Activated T-helper 1 cell treated with anti-CD3 and anti-CD28 coated beads, Interleukin-12 subunit alpha, Interleukin-12 subunit beta, Interleukin-2, Interleukin-4 antibody, amounts not matched to agents 30 ng/mL and 10 ng/mL and 1 ng/mL, durations not matched to agents 14 hours and 24 hours and 36 hours (primary cell): ENCODE data around the gene IL6R. TPM values are rescaled to one million over a fixed set of nuclear protein-coding genes. Genes with fewer than 3 reads are reported as not detected.
"Not testable (repeated sequence)": the region's sequence is repeated elsewhere in the genome, so short reads cannot be mapped to it uniquely, and the experiment has no call there.

ENCODE experiments used
- DNase-seq: peaks from one replicate; pipeline ENCODE4 v3.0.0; 2021; ENCODE audit warnings: low spot score
- H3K27ac Mint-ChIP-seq: one replicate; pipeline ENCODE4 v1.8.0; 2021; ENCODE audit warnings: mild to moderate bottlenecking, mixed read lengths
- H3K27me3 Mint-ChIP-seq: one replicate; pipeline ENCODE4 v1.8.0; 2022; ENCODE audit warnings: mild to moderate bottlenecking, moderate library complexity, mixed read lengths; ENCODE audit not compliant: insufficient read depth
- H3K36me3 Mint-ChIP-seq: one replicate; pipeline ENCODE4 v1.8.0; 2021; ENCODE audit warnings: low read depth, mixed read lengths
- H3K4me1 Mint-ChIP-seq: one replicate; pipeline ENCODE4 v1.8.0; 2021; ENCODE audit warnings: low read depth, mixed read lengths
- H3K4me3 Mint-ChIP-seq: one replicate; pipeline ENCODE4 v1.8.0; 2021; ENCODE audit warnings: mild to moderate bottlenecking, moderate library complexity, mixed read lengths
- H3K9me3 Mint-ChIP-seq: one replicate; pipeline ENCODE4 v1.8.0; 2021; ENCODE audit warnings: mixed read lengths
- intact Hi-C: fragments of 100-400 bp; cut with micrococcal nuclease; formaldehyde crosslinking; loops from one replicate; pipeline ENCODE4 v1.15.1; 2024
- total RNA-seq: library from RNA; stranded (reverse); gene quantifications from 2 replicates; pipeline ENCODE4 v1.2.3, GENCODE V29; 2022

IL6R gene
- total RNA-seq = 4.9 and 5.0 TPM in 2 replicates

DNA sequence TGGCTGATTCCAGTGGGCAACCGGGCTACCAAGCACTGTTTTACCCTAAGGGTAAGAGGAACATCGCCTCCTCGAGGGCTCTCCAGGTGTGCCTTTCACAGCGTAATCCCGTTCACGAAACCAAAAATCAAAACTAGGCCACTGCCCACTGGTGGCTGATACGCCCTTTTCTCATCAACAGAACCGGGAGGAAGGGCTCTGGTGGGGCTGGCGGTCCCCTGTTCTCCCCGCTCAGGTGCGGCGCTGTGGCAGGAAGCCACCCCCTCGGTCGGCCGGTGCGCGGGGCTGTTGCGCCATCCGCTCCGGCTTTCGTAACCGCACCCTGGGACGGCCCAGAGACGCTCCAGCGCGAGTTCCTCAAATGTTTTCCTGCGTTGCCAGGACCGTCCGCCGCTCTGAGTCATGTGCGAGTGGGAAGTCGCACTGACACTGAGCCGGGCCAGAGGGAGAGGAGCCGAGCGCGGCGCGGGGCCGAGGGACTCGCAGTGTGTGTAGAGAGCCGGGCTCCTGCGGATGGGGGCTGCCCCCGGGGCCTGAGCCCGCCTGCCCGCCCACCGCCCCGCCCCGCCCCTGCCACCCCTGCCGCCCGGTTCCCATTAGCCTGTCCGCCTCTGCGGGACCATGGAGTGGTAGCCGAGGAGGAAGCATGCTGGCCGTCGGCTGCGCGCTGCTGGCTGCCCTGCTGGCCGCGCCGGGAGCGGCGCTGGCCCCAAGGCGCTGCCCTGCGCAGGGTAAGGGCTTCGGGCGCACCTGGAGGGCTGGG is at the start of gene IL6R:
Gene IL6R (plus strand): TSS at position 360 of the 763 bp plus-strand sequence. CDS start 287 bp downstream, at position 647.
- Mint-ChIP-seq H3K27ac (peak within 1 kb of the TSS; percentile 77), H3K4me3 (peak within 1 kb of the TSS; percentile 86), H3K9me3 (no peaks in the 10 kb centered on the region), H3K36me3 (no peaks in the 10 kb centered on the region), H3K4me1 (peaks cover 73% of the 10 kb centered on the region), H3K27me3 (no peaks in the 10 kb centered on the region)
- peak; percentile 62 for DNase-seq
- intact Hi-C loops = loop anchor here (1.0 to 5.0 kb wide), 6 partner anchors 40 to 597 kb away; partner anchors contain the start of genes ATP8B2, HAX1, UBE2Q1 and ZBTB7B

DNA sequence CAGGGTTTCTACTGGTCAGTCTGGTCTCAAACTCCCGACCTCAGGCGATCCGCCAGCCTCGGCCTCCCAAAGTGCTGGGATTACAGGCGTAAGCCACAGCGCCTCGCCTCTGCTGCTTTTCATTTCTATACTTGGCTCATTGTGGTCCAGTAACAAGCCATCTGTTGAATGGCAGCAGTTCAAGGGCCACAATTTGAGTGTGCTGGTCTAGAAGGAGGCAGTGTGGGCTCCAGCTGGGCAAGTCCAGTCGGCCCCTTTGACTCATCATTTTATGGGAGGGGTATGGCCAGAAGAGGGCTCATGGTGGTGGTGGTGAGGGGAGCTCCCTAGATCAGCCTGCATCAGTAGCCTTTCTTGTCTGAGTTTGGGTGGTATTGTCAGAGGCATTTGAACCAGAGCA is 46.6 kb upstream of the IL6R start:
- H3K4me1 Mint-ChIP-seq = peaks cover 9% of the 10 kb centered on the region
- DNase-seq = no peak
- intact Hi-C loops = no loop called here
- no peak overlapping the region for H3K4me3 Mint-ChIP-seq
- peaks cover 8% of the 10 kb centered on the region for H3K9me3 Mint-ChIP-seq
- no peak overlapping the region for H3K27ac Mint-ChIP-seq
- H3K36me3 Mint-ChIP-seq = no peaks in the 10 kb centered on the region
- no peaks in the 10 kb centered on the region for H3K27me3 Mint-ChIP-seq

DNA sequence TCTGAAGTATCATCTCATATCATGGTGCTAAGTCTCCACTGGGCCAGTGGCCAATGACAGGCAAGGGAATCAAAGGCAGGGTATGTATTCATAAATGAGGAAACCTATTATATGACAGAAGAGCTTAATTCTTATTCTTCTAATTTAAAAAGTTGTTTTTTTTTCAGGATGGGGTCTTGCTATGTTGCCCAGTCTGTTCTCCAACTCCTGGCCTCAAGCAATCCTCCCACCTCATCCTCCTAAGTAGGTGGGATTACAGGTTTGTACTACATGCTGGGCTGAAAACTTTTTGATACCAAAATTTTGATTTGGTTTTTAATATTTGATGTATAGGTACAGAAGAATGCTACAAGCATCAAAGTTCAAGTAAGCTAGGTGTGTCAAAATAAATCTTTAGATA is 44.9 kb upstream of the IL6R start:
- H3K36me3 Mint-ChIP-seq = no peaks in the 10 kb centered on the region
- intact Hi-C loops = no loop called here
- H3K9me3 Mint-ChIP-seq = peaks cover 8% of the 10 kb centered on the region

DNA sequence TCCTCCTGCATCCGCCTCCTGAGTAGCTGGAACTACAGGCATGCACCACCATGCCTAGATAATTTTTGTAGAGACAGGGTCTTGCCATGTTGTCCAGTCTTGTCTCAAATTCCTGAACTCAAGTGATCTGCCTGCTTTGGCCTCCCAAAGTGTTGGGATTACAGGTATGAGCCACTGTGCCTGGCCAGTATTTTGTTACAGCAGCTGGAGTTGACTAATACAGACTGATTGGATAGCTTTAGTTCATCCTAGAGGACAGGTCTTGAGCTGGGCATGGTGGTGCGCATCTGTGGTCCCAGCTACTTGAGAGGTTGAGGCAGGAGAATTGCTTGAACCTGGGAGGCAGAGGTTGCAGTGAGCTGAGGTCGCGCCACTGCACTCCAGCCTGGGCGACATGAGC is 44.3 kb upstream of the IL6R start:
- H3K27me3 Mint-ChIP-seq, H3K4me3 Mint-ChIP-seq, DNase-seq, H3K9me3 Mint-ChIP-seq, H3K27ac Mint-ChIP-seq, H3K36me3 Mint-ChIP-seq, H3K4me1 Mint-ChIP-seq, intact Hi-C loops: not testable (repeated sequence)

More for the DNA sequence above, 44.9 kb upstream of the IL6R start:
- Mint-ChIP-seq H3K4me1 (no peaks in the 10 kb centered on the region), H3K27me3 (no peaks in the 10 kb centered on the region), H3K27ac (no peak overlapping the region), H3K4me3 (no peak overlapping the region)
- DNase-seq = no peak

DNA sequence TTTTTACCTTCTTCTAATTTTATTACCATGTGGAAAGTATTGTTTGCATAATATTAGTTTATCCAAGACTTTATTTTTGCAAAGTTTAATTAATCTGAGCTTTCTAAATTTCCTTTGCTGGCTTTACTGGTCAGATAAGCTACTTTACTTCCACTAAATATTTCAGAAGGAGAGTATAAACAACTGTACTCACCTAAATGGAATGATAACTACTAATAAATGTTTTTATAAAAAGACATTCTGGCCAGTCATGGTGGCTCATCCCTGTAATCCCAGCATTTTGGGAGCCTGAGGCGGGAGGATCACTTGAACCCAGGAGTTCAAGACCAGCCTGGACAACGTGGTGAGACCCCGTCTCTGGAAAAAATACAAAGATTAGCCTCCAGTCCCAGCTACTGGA is 43.8 kb upstream of the IL6R start:
- Mint-ChIP-seq H3K9me3 (peaks cover 8% of the 10 kb centered on the region), H3K4me3 (no peak overlapping the region), H3K27me3 (peaks cover 4% of the 10 kb centered on the region), H3K27ac (no peak overlapping the region), H3K36me3 (no peaks in the 10 kb centered on the region), H3K4me1 (no peaks in the 10 kb centered on the region)
- no peak for DNase-seq
- intact Hi-C loops = no loop called here

DNA sequence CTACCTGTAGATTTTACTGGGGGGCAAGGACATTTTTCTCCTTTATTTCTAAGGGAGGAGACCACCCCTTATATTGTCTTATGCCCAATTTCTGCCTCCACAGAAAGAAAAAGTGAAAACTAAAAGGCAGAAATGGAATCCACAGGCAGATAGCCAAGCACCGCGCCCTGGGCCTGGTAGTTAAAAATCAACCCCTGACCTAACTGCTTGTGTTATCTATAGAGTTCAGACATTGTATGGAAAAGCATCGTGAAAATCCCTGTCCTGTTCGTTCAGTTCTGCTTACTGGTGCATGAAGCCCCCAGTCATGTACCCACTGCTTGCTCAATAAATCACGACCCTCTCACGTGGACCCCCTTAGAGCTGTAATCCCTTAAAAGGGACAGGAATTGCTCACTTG is 33.7 kb upstream of the IL6R start:
- H3K27me3 Mint-ChIP-seq = peaks cover 4% of the 10 kb centered on the region
- no peak overlapping the region for H3K4me3 Mint-ChIP-seq
- no peaks in the 10 kb centered on the region for H3K36me3 Mint-ChIP-seq
- H3K4me1 Mint-ChIP-seq = peaks cover 9% of the 10 kb centered on the region
- H3K9me3 Mint-ChIP-seq = no peaks in the 10 kb centered on the region
- intact Hi-C loops = no loop called here
- H3K27ac Mint-ChIP-seq = no peak overlapping the region
- no peak for DNase-seq

DNA sequence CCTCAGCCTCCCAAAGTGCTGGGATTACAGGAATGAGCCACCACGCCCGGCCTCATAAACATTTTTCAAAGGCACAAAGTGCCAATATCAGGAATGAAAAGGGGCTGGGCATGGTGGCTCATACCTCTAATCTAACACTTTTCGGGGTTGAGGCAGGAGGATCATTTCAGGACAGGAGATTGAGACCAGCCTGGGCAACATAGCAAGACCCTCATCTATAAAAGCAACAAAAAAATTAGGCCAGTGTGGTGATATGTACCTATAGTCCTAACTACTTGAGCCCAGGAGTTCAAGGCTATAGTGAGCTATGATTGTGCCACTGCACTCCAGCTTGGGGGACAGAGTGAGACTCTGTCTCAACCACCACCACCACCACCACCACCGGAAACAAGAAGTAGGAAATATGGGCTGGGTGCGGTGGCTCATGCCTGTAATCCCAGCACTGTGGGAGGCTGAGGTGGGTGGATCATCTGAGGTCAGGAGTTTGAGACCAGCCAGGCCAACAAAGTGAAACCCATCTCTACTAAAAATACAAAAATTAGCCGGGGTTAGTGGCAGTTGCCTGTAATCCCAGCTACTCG is 31.3 kb upstream of the IL6R start:
- H3K27me3 Mint-ChIP-seq, H3K4me3 Mint-ChIP-seq, H3K36me3 Mint-ChIP-seq, intact Hi-C loops, H3K27ac Mint-ChIP-seq, H3K4me1 Mint-ChIP-seq, DNase-seq, H3K9me3 Mint-ChIP-seq: not testable (repeated sequence)

DNA sequence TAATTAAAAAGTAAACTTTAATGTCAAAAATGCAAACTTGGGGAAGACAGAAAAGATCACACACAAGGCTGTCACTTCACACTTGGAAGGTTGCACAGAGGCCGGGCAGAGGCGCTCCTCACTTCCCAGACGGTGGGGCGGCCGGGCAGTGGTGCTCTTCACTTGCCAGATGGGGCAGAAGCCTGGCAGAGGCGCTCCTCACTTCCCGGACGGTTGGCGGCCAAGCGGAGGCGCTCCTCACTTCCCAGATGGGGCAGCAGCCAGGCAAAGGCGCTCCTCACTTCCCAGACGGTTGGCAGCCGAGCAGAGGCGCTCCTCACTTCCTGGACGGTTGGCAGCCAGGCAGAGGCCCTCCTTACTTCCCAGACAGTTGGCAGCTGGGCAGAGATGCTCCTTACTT is 25.8 kb upstream of the IL6R start:
- Mint-ChIP-seq H3K27me3 (peaks cover 5% of the 10 kb centered on the region), H3K36me3 (no peaks in the 10 kb centered on the region), H3K4me1 (peaks cover 3% of the 10 kb centered on the region), H3K4me3 (no peak overlapping the region), H3K27ac (no peak overlapping the region), H3K9me3 (no peaks in the 10 kb centered on the region)
- DNase-seq = no peak
- intact Hi-C loops = no loop called here

DNA sequence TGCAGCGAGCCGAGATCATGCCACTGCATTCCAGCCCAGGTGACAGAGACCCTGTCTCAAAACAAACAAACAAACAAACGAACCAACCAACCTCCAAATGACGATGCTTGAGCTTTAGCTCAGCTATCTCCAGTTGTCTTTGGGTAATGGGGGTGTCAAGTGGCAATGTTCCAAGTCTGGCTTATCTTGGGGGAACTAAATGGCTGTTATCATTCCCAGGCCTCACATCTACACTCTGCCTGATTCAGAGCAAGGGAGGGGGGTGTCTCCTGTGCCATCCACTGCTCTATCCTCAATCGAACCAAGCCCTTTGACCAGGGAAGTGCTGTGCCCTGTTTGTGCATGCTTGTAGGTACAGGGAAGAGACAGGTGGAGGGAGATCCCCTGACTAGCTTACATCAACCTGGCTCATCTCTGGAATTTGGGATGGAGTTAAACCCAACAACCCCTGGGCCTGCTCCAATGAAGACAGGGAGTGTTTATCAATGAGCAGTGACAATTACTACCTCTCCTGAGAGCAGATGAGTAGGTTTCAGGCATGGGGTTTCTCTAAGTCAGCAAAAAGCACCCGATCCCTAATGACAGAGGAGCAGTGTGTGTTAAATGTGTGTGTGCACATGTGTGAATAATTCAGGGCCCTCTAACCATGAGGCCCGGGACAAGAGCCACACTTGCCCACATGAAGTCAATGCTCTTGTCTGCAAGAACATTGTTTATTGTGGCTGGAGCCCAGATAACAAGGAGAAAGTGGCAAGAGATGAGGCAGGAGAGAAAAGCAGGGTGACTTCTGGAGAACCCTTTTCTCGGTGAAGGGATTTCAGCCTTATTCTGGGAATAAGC is 20.3 kb upstream of the IL6R start:
- H3K4me1 Mint-ChIP-seq = peaks cover 20% of the 10 kb centered on the region
- peak overlapping the region; percentile 46 for H3K27ac Mint-ChIP-seq
- H3K27me3 Mint-ChIP-seq = peaks cover 4% of the 10 kb centered on the region
- no peak for DNase-seq
- peaks cover 1% of the 10 kb centered on the region for H3K36me3 Mint-ChIP-seq
- no peaks in the 10 kb centered on the region for H3K9me3 Mint-ChIP-seq
- intact Hi-C loops = loop anchor here (5.0 kb wide), 1 partner anchor 33 kb away; no protein-coding TSS in a partner anchor
- peak overlapping the region; percentile 13 for H3K4me3 Mint-ChIP-seq

DNA sequence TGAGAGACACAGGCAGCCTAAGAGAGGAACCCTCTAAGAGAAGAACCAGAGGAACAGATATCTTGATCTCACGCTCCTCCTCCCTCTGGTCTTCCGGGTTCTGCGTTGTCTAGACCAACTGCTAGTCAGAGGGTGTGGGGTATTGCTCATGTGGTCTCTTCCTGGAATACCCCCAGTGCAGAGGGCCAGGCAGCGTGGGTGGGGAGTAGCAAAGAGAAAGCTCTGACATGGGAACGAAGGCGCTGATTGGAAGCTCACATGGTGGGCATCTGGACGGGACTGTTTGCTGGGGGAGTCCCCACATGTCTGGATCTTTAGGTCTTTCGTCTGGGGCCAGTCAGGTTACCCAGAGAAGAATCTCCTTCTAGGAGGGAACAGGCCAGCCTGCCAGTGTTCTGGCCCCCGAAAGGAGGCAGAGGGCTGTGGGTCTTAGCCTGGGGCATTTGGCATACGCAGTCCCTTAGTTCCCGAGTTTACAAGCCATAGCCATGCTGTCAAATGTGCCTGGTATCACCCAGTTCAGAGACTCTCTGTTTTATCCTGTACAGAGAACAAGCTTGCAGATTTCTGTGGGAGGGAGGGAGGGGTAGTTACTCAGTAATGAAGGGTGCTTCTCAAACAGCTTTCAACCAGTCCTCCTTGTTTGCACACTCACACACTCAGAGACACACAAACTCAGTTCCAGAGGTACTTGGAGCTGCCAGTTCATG is 18.3 kb upstream of the IL6R start:
- DNase-seq = peak; percentile 29
- H3K36me3 Mint-ChIP-seq = peaks cover 1% of the 10 kb centered on the region
- H3K27ac Mint-ChIP-seq = peak overlapping the region; percentile 92
- H3K4me1 Mint-ChIP-seq = peaks cover 20% of the 10 kb centered on the region
- peak overlapping the region; percentile 64 for H3K4me3 Mint-ChIP-seq
- no peaks in the 10 kb centered on the region for H3K27me3 Mint-ChIP-seq
- intact Hi-C loops = loop anchor here (1.0 to 5.0 kb wide), 2 partner anchors 21 to 34 kb away; no protein-coding TSS in a partner anchor
- H3K9me3 Mint-ChIP-seq = no peaks in the 10 kb centered on the region

DNA sequence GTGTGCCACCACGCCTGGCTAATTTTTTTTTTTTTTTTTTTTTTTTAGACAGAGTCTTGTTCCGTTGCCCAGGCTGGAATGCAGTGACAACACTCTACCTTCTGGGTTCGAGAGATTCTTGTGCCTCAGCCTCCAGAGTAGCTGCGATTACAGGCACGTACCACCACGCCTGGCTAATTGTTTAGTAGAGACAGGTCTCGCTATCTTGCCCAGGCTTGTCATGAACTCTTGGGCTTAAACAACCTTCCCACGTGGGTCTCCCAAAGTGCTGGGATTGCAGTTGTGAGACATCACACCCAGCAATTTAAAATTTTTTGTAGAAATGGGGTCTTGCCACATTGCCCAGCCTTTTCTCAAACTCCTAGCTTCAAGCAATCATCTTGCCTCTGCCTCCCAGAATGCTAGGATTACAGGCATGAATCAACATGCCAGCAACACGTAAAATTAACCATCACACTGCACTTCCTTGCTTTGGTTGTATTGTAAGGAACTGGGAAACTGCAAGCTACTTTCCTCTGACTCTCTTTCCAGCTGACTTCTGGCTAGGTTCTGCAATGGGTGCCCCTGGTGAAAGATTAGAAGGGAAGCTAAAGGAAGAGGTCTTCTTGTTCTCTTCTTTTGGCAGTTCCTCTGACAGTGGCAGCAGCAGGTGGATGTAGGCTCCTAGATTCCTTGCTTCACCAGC is 13.9 kb upstream of the IL6R start:
- peaks cover 2% of the 10 kb centered on the region for H3K36me3 Mint-ChIP-seq
- H3K27me3 Mint-ChIP-seq = no peaks in the 10 kb centered on the region
- no peaks in the 10 kb centered on the region for H3K9me3 Mint-ChIP-seq
- no peak overlapping the region for H3K4me3 Mint-ChIP-seq
- no peak for DNase-seq
- intact Hi-C loops = no loop called here
- H3K27ac Mint-ChIP-seq = no peak overlapping the region
- peaks cover 7% of the 10 kb centered on the region for H3K4me1 Mint-ChIP-seq

DNA sequence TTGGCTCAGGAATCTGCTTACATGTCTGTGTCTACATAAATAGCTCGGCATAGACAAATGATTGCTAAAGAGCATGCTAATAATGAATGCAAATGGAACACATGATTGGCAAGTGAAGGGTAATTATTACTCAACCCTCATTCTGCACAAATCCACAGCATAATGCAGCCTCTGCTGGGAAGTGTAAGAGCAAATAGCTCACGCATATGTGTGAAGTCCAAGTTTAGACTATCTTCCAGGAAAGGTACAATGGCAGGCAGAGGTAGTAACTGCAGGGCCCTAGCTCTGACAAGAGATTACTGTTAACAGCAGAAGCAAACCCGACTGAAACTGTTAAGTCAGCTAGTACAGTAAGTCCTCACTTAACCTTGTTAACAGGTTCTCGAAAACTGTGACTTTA is 7.0 kb upstream of the IL6R start:
- peaks cover 6% of the 10 kb centered on the region for H3K36me3 Mint-ChIP-seq
- H3K27ac Mint-ChIP-seq = no peak overlapping the region
- H3K27me3 Mint-ChIP-seq = peaks cover 2% of the 10 kb centered on the region

More for the DNA sequence above, 7.0 kb upstream of the IL6R start:
- Mint-ChIP-seq H3K9me3 (no peaks in the 10 kb centered on the region), H3K4me1 (peaks cover 10% of the 10 kb centered on the region), H3K4me3 (no peak overlapping the region)
- no peak for DNase-seq
- intact Hi-C loops = no loop called here
